Left cardiac atrium (tissue), 4 donors: ENCODE data around the gene OXA1L. TPM values are rescaled to one million over a fixed set of nuclear protein-coding genes. Genes with fewer than 3 reads are reported as not detected.

ENCODE experiments used
- ATAC-seq, 2 donors: fragments of 200-7000 bp; cut with Tn5 transposase; one replicate each; pipeline ENCODE4 v1.9.1; 2020; ENCODE audit warnings: mild to moderate bottlenecking in 2 of 2, moderate library complexity in 2 of 2
- DNase-seq: peaks from one replicate; pipeline ENCODE4 v3.0.0-alpha.2; 2020
- intact Hi-C, 2 donors: fragments of 100-400 bp; cut with DNase I; formaldehyde crosslinking; loops; one replicate each; pipeline versions ENCODE4 v1.14.1 to v1.15.1; 2022 to 2023
- total RNA-seq, 2 donors: library from RNA; stranded (reverse); fragmentation: NEBNext Ultra II Directional; extraction: Animal tissue kit (Norgen Biotek cat#: 25700); gene quantifications; one replicate each; pipeline ENCODE4 v1.2.1, GENCODE V29; 2021
- donor health status: DM: no; HTN: yes; CAD: no.
- donor health status: DM: no; HTN: yes; CAD: no; lungs with severe emphysema.
- donor health status: DM: yes; HTN: yes; CAD: no.
- donor health status: Dilated cardiomyopathy.

The OXA1L gene
- total RNA-seq, 2 donors from 2014 or later, result 102 to 104 TPM

DNA sequence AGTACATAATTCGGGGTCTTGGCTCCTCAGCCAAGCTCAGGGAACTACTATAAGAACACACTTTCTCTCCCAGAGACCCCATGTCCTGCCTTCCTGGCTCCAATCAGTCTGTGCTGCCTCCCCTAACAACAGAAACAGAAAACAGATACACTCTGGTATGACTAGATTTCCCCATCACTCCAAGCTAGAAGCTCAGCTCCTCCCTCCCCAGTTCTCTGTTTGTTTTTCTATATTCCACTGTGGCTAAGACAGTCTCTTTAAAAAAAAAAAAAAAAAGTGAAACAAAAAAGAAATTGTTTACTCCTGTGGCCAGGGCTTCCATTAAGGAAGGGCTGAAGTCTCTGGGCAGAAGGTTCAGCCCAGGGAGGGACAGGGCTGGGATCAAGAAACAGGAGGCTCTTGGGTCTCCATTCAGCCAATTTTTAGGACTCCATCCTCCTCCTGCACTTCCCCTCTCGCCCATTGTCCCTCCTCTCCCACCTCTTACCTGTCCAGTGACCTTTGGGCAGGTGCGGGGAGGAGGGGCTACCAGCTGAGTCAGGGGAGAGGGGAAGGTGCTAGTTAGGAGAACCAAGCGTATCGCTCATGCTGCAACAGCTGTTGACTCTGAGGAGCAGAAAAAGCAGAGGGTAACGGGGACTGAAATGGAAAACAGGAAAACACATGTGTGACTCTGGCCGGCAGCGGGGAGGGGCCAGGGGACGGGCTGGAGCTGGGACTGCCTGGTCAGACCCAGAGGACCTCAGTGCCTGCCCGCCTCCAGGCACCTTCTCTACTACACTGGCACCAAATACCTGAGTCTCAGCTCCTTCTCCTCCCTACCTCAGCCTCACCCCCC, 52.9 kb downstream of the OXA1L start:
- ATAC-seq, result peak; percentile 26 to 27
- intact Hi-C loops, result loop anchor here (5.0 to 10.0 kb wide), 4 partner anchors 162 to 435 kb away; no protein-coding TSS in a partner anchor

DNA sequence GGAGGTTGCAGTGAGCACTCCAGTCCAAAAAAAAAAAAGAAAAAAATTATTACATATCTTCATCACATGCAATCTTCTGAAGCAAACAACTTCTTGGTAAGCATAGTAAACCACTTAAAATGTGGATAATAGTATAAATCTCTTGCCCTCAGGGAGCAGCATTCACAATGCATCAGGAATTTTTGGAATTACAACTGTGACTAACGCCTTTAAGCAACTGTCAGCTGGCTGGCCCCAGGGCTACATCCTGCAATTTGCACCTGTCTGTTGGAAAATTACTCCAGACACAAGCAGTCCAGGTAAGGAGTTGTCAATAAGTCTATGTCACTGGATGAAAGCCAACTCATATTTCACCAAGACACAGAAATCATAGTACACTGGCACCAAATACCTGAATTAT, 54.2 kb downstream of the OXA1L start:
- ATAC-seq (no peak), DNase-seq (no peak)
- intact Hi-C loops, result loop anchor here in 1 of 2 donors (5.0 kb wide), 1 partner anchor 37 kb away; no protein-coding TSS in a partner anchor

More for the DNA sequence above, 52.9 kb downstream of the OXA1L start:
- DNase-seq, result peak; percentile 52

DNA sequence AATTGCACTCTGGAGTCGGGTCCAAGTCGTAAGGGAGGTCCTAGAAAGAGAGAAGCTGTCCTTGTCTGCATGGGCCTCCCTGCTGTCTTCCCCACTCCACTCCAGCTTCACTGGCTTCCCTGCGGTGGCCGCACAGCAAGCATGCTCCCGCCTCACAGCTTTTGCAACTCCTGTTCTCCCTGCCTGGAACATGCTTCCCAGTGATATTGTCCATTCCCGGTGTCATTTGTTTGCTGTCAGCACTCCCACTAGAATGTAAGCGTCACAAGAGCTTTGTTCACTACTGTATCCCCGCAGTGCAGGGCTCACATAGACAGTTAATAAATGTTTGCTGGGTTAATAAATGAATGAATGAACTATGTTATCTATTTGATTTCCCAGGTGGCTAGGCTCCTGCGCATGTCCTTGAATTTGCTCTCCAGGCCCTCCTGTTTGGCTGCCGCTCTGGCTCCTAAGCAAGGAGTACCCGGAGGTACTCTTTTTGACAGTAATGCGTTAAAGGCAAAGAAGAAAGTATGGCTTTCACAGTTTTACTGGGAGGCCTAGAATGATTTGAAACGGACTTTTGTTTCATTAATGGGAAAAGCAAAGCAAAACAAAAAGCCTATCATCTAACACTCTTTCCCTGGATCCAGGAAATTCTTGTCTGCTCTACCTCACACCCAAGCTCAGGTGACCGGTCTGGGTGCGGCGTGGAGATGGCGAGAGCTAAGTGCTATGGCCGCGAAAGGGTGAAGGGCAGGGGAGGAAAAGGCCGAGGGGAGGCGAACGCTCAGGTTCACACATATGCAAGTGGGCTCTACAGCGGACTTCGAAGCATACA, 54.9 kb downstream of the OXA1L start:
- ATAC-seq, result no peak
- intact Hi-C loops, result loop anchor here (1.0 to 5.0 kb wide), 2 partner anchors 32 to 36 kb away; no protein-coding TSS in a partner anchor
- DNase-seq, result no peak

GRCh38 chr14:22822016-22822570, 55.6 kb downstream of the OXA1L start:
- ATAC-seq, result no peak
- no peak for DNase-seq
- intact Hi-C loops, result loop anchor here (1.0 to 5.0 kb wide), 2 partner anchors 31 to 35 kb away; no protein-coding TSS in a partner anchor

Other genes with a start within 250 kb of the OXA1L start
- 100 to 1,000 TPM; 150 to 165 TPM for gene DAD1, start 177.5 kb upstream of the OXA1L start, total RNA-seq
- 10 to 100 TPM; 19.8 to 20.1 TPM for gene ABHD4, start 168.4 kb upstream of the OXA1L start, total RNA-seq
- gene OR6J1, start 122.3 kb upstream of the OXA1L start, total RNA-seq, result not detected
- gene SLC7A7, start 48.7 kb downstream of the OXA1L start, total RNA-seq, result 10 to 100 TPM in 1 of 2 donors, 1 to 10 TPM in 1; 8.2 to 12.0 TPM
- 10 to 100 TPM; 79.4 to 95.7 TPM for gene MRPL52, start 63.2 kb downstream of the OXA1L start, total RNA-seq
- 10 to 100 TPM; 51.2 to 52.2 TPM for gene MMP14, start 69.9 kb downstream of the OXA1L start, total RNA-seq
- 10 to 100 TPM; 63.5 to 73.1 TPM for gene LRP10, start 105.1 kb downstream of the OXA1L start, total RNA-seq
- under 1 TPM in 1 of 2 donors, not detected in 1; 0.12 TPM for gene REM2, start 116.5 kb downstream of the OXA1L start, total RNA-seq
- gene RBM23, start 152.5 kb downstream of the OXA1L start, total RNA-seq, result 10 to 100 TPM; 48.8 to 54.6 TPM
- 10 to 100 TPM; 46.9 to 48.6 TPM for gene PRMT5, start 162.7 kb downstream of the OXA1L start, total RNA-seq
- gene HAUS4, start 190.4 kb downstream of the OXA1L start, total RNA-seq, result 10 to 100 TPM; 17.2 to 23.9 TPM
- gene AJUBA, start 215.9 kb downstream of the OXA1L start, total RNA-seq, result 1 to 10 TPM; 7.0 to 8.0 TPM
- gene C14orf93, start 243.5 kb downstream of the OXA1L start, total RNA-seq, result 1 to 10 TPM; 3.9 to 4.7 TPM